ENCODE results near the gene TMEM17.
A peak's percentile ranks its signal among the peaks of the same experiment; 100 is the strongest.
"Not testable (repeated sequence)": the region's sequence is repeated elsewhere in the genome, so short reads cannot be mapped to it uniquely, and the experiment has no call there.

TMEM17 gene, protein sequence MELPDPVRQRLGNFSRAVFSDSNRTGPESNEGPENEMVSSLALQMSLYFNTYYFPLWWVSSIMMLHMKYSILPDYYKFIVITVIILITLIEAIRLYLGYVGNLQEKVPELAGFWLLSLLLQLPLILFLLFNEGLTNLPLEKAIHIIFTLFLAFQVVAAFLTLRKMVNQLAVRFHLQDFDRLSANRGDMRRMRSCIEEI

DNA sequence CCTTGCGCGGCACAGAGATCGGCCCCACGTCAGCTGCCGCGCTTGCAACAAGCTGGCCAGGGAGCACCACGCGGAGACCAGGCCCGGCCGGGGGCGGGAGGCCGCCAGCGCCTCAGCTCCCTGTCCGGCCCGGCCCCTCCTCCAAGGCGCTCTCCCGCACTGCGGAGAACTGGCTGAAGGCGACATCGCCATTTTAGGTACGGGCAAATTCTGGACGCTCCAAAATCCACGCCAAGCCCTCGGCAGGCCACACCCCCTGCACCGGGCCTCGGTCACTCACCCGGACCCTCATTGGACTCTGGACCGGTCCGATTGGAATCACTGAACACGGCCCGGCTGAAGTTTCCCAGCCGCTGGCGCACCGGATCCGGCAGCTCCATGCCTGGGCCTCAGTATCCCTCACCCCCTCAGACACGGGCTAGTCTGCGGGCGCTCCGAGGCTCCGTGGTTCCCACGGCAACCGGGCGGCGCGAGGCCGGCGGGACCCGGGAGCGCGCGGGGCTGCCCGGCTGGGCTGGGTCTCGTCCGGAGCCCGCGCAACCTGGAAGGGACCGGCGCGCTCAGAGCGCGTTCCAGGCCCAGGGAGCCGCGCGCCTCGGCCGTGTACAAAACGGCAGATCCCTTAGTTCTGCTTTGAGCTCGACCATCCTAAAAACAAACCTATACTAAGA is at the start of gene TMEM17:
Gene TMEM17, minus strand, starts transcription at position 446 of the 671 bp plus-strand sequence. Its CDS starts 66 bp downstream, at position 380.
- DNase-seq (ENCODE audit: insufficient read length, low spot score) (peak; percentile 75), FAIRE-seq (peak; percentile 88)

DNA sequence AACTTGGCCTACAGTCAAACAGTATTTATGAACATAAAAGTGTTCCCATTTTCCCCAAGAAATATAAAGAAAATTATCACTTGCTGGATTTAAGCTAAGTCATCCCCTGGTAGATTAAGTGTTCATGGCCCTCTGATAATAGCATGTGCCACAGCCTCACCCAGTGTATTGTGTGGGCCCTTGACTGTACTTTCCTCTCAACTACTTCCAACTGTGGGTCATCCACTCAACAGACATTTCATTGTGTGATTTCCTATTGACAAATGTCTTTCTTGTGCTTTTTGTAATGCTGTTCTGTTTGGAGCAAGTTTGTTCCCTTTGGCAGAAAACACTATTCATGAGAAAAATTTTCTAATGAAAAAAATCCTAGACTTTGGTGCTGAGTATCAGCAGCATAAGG is 48.4 kb upstream of the TMEM17 start:
- FAIRE-seq (no peak), DNase-seq (ENCODE audit: insufficient read length, low spot score) (no peak)

DNA sequence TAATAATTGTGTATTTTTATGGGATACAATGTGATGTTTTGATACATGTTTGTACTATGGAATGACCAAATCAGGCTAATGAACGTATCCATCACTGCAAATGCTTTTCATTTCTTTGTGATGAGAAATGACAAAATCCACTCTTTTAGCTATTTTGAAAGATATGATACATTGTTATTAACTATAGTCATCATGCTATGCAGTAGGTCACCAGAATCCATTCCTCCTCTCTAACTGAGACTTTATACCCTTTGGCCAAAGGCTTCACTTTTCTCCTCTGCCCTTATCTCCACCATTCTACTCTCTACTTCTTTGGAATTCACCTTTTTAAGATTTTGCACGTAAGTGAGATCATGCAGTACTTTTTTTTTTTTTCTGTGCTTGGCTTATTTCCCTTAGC is 44.5 kb upstream of the TMEM17 start:
- FAIRE-seq (peak; percentile 40), DNase-seq (ENCODE audit: insufficient read length, low spot score) (no peak)

DNA sequence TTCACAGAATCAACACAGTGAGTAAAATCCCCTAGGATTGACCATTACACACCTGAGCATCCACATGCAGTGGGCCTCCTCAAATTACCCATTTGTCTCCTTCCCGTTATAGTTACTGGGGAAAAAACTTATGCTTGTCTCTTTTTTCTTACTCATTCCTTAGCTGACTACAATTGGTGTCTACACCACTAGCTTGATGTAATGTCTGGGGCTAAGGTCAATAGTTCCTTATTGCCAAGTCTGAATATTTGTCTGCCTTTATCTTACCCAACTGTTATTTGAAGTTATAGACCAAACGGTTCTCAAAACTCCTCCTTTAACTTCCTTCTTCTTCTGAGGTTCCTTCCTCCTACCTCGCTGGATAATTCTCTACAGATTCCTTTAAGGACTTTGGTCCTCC is 41.9 kb upstream of the TMEM17 start:
- DNase-seq (ENCODE audit: insufficient read length, low spot score) (no peak), FAIRE-seq (no peak)

DNA sequence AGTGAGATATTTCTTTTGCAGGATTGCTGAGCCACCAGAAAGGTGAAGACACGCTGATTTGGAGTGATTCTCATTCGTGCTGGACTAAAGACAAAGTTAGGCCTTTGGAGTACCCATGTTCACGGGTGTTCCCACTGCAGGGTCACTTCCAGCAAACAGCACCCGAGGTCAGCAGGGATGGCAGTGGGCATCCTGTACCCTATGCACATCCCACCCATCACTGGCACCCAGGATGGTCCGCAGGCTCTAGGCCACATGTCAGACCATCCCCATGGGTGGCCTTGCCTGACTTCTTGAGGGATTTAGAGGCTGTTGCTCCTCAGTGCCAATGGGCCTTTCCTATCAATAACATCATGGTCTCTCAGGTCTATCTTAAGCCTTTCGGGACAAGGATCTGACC is 39.3 kb upstream of the TMEM17 start:
- DNase-seq (ENCODE audit: insufficient read length, low spot score) (no peak), FAIRE-seq (no peak)

DNA sequence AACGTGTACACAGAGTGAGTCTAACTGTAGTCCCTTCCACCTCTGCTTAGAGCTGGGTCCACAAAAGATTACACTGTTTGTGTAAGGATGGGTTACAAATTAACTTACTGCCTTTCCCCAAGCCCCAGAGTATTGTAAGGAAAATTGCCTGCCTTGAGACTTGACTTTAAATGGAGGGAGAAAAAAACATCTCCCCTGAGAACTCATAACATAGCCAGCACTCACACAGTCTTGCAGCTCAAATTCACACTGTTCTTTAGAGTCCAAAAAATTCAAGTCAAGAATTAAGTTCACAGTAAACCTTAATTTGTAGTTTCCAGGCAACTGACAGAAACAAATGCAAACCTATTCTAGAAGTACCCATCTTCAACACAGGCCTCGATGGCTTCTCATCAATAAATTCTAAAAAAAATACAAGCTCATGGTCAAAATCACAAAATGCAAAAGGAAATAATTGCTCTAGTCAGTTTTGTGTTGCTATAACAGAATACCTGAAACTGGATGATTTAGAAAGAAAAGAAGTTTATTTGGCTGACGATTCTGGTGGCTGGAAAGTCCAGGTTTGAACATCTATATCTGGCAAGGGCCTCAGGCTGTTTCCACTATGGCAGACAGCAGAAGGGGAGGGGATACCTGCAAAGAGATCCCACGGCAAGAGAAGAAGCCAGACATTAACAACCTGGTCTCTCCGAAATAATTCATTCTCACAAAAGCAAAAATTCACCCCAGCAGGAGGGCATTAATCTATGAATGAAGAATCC is 34.6 kb upstream of the TMEM17 start:
- no peak for DNase-seq (ENCODE audit: insufficient read length, low spot score)
- no peak for FAIRE-seq

DNA sequence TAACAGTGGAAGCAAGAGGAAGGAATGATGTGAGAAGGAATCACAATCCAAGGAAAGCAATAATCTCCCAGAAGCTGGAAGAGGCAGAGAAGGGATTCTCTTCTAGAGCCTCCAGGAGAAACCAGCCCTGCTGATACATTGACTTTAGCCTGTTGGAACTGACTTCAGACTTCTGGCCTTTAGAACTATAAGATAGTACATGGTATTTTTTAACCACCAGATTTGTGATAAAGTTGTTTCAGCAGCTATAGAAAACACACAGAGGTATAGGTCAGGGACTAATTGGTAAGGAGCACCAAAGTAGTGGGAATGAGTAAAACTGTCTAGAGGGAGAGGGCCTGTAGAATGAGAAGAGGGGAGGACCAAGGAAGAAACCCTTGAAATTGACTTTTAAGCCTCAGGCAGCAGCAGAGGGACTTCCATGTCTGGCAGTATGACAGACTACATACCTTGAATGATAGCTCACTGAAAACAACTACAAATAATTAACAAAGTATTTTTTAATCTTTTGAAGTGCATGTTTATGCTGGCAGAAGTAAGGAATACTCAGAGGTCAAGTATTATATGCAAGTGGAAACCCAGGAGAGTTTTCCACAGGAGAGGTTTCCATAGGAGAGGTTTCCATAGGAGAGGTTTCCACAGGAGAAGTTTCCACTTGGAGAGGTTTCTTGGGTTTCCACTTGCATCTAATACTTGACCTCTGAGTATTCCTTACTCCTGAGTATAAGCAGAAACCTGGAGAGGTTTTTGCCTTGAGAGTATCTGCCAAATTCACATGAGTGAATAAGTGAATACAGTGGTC is 33.8 kb upstream of the TMEM17 start:
- FAIRE-seq (no peak), DNase-seq (ENCODE audit: insufficient read length, low spot score) (no peak)

DNA sequence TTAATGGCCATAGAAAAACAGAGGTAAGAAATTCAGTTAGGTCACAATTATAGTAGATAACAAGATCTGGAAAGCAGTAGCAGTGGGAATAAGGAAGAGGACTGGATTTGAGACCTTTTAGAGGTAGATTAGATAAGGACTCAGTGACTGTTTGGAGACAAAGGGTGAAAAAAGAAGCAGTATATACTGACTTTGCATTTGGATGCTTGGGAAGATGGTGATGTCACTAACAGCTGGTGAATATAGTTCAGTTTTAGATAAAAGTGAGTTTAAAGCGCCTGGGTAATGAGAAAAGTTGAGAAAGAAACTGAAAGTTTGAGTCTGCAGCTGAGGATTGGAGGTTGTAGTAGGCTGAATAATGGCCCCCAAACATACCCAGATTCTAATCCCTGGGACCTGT is 32.8 kb upstream of the TMEM17 start:
- FAIRE-seq = no peak
- no peak for DNase-seq (ENCODE audit: insufficient read length, low spot score)

DNA sequence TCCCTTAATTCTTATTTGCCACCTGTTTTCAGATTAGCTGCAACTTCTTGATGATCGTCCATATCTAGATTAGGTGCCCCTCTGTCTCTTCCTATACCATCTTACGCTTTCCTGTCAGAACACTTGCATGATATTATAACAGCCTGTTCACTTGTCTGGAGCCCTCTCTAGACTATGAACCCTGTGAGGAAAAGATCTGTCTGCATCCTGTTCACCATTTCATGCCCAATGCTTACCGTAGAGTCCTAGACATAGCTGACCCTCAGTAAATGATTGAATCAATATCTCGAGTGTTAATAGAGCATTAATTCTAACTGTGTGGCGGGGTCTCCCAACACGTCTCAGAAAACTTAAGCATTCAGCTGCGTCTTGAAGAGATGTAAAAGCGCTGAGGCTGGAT is 31.8 kb upstream of the TMEM17 start:
- FAIRE-seq (no peak), DNase-seq (ENCODE audit: insufficient read length, low spot score) (no peak)

DNA sequence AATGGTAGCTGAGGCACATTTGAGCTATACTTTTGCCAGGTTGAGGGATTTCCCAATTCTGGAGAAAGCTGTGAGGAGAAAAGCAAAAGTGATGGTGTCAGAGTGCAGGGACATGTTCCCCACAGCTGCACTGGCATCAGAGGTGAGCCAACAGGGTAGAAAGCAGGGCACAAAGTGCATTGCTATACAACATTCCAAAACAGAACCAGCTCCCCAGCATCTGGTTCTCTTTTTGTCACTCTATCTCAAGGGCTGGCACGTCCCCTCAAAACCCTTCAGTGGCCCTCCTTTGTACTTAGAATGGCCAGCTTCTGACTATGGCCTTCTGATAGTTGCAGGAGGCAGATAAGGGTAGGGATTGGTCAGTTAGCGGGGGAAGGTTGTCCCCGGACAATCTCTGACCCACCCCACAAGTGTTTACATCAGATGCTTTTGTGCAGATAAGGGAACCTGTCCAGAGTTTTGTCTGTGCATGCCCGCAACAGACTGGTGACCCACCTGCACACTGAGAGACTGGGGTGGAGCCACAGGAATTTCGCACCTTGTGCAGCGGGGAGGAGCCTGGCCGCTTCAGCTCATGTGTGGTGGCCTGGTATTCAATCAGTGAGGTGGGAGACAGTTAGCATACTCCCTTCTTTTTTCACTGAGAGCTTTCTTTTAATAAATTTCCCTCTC is 31.0 kb upstream of the TMEM17 start:
- FAIRE-seq (no peak), DNase-seq (ENCODE audit: insufficient read length, low spot score) (no peak)

DNA sequence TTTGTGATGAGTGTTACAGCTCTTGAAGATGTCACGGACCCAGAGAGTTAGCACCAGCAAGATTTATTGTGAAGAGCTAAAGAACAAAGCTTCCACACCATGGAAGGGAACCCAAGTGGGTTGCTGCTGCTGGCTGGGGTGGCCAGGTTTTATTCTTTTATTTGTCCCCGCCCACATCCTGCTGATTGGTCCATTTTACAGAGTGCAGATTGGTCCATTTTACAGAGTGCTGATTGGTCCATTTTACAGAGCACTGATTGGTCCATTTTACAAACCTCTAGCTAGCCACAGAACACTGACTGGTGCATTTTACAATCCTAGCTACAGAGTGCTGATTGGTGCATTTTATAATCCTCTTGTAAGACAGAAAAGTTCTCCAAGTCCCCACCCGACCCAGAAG is 29.5 kb upstream of the TMEM17 start:
- not testable (repeated sequence) for DNase-seq (ENCODE audit: insufficient read length, low spot score); FAIRE-seq

DNA sequence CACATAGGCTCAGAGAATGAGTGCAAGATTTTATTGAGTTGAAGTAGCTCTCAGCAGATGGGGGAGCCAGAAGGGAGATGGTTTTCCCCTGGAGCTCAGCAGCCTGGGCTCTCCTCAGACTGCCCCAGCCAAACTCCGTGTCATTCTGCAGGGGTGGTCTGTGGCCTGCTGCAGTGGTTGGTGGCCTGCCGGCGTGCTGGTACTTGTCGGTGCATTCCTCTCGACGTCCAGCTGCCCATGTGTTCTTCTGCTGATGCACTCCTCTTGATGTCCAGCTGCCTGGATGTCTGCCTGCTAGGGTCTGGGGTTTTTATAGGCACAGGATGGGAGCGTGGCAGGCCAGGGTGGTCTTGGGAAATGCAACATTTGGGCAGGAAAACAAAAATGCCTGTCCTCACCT is 25.6 kb upstream of the TMEM17 start:
- FAIRE-seq (no peak), DNase-seq (ENCODE audit: insufficient read length, low spot score) (no peak)

DNA sequence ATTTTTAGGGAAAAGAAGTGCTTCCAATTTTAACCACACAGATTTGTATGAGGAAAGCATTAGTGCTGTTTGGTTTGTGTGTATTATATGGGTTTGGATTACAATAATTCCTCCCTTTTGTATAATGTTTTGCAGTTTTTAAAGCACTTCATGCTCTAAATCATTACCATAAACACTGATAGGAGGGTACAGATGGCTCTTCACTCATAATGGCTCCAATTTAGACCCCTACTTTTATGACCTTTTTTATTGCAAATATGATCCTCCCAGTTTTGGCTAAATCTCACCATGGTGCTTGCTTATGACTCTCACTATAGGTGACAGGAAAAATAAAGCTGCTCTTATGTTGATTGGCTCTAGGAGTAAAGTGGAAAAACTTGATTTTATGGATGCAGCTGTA is 23.8 kb upstream of the TMEM17 start:
- FAIRE-seq (no peak), DNase-seq (ENCODE audit: insufficient read length, low spot score) (no peak)

DNA sequence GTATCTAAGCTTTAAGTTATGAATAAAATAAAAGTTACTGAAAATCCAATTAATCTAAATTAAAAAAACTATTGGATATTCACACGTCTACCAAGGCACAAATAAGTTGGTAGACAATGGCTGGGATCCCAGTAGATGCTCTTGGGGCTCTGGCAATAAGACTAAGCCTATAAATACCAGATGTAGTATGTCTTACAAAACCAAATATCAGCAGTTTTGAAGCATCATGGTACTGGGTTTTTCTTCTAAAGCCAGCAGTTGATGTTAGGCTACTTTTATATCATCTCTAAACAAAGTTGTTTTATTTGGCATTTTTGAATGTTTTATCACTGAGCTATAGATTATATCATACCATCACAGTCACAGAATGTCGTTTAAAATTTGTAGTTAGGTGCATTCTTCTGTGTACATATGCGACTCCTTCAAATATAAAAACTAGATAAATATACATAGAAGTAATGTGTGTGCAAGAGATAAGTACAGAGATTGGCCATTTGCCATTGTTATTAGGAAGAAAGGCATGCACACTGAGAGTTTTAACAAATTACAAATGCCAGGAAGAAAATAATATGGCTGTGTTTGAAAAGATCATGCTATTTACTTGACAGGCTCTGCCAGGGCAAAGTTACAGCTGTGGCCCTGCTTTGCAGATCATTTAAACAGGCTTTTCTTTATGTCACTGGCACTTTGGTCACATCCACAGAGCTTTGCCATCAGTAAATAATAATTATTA is 21.6 kb upstream of the TMEM17 start:
- no peak for DNase-seq (ENCODE audit: insufficient read length, low spot score)
- no peak for FAIRE-seq

DNA sequence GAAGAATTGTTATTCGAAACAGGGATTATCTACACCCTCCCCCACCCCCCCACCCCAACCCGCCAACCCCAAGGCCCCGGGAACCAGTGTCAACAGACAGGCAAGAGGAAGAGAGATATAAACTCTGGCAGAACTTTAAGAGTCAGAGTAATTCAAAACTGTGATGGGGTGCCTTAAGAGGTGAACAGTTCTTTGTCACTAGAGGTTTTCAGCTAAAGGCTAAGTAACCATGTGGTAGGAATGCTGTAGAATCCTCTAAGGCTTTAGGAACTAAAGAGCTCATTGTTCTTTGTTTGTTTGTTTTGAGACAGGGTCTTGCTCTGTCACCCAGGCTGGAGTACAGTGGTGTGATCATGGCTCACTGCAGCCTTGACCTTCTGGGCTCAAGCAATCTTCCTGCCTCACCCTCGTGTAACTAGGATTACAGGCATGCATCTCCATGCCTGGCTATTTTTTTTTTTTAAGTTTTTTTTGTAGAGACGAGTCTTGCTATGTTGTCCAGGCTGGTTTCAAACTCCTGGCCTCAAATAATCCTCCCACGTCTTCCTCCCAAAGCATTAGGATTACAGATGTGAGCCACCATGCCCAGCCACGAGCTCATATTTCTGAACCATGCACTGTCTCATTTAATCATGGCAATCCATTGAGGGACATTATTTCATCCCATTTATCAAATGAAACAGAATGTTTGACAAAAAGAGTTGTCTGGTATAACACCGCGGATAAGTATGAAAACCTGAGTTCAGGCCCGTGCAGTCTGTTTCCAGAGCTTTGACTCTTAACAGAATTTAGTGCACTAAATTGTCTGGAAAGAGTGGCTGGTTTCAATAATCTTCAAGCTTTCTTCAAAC is 20.8 kb upstream of the TMEM17 start:
- FAIRE-seq = no peak

DNA sequence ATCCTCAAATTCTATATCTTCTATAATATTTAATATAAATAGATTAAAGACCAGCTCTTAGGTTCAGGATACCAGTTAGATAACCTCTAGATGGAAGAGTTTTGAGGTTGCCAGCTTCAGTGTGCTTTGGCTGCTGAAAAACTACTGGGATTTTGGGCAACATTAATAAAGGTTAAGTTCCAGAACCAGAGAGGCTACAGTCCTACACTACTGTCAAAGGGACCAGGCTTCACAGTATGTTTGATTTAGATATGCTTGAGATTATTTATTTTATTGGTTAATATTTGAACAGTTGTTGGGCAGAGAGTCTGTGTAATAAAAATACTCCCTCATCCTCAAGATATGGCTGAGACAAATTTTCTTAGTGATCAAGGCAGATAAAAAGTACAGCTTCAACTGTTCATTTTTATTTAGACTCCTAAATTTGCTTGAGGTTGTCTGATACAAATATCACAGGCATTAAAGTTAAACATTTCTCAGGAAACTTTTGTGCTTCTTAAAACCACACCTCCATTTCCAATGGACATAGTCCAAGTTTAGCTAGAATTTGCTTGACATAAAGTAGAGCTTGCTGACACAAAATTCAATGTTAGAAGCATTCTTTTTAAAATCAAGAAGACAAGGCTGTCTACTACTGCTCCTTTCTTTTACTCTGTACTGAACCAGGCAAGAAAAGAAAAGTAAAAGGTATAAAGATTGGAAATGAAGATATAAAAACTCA is 19.7 kb upstream of the TMEM17 start:
- FAIRE-seq = no peak
- DNase-seq (ENCODE audit: insufficient read length, low spot score) = no peak

More for the DNA sequence above, 20.8 kb upstream of the TMEM17 start:
- DNase-seq (ENCODE audit: insufficient read length, low spot score) = no peak

DNA sequence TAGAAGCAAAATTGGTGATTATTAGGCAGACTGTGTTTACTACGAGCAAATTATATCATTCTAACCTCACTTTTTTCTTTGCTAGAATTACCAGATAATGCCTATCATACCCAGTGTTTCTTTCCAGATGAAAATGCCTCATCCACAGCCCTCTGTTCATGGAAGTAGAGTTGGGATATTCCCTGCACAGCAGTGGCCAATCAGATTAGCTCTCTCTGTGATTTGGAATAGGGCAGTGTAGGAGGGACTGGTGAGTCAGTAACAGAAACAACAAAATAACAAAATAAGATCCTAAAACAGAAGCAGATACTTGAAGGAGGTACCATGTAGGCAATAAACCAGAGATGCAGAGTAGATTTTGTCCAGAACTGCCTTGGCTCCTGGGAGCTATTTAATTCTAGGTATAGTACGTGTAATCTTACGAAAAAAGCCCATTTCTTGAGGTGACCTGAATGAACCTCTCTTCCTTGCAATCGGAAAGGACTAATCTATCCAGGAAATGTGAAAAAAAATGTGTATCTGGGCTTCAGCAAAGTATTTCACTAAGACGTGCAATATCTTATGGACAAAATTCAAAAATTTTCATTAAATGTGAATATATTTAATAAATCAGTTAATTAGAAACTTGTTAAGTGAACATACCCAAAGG is 18.4 kb upstream of the TMEM17 start:
- DNase-seq (ENCODE audit: insufficient read length, low spot score) = no peak
- FAIRE-seq = no peak

DNA sequence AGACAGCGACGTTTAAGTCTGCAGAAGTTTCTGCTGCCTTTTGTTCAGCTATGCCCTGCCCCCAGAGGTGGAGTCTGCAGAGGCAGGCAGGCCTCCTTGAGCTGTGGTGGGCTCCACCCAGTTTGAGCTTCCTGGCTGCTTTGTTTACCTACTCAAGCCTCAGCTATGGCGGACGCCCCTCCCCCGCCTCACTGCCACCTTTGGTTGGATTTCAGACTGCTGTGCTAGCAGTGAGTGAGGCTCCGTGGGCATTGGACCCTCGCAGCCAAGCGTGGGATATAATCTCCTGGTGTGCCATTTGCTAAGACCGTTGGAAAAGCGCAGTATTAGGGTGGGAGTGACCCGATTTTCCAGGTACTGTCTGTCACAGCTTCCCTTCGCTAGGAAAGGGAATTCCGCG is 15.1 kb upstream of the TMEM17 start:
- DNase-seq (ENCODE audit: insufficient read length, low spot score); FAIRE-seq: not testable (repeated sequence)
